Activated CD8-positive, alpha-beta memory T cell treated with anti-CD3 and anti-CD28 coated beads for 36 hours (primary cell): Measurements from ENCODE around the gene CDKL1. TPM values are rescaled to one million over a fixed set of nuclear protein-coding genes. Genes with fewer than 3 reads are reported as not detected.
"Not testable (repeated sequence)": the region's sequence is repeated elsewhere in the genome, so short reads cannot be mapped to it uniquely, and the experiment has no call there.

Source experiments
- CTCF ChIA-PET: fragments of 350-600 bp; sonication (Branson Sonifier 250); formaldehyde crosslinking; loops from one replicate; lab custom pipeline; 2021; ENCODE audit warnings: antibody characterized with exemption; lab: Charles Lee
- POLR2A ChIA-PET: fragments of 350-600 bp; sonication (Branson Sonifier 250); formaldehyde crosslinking; loops from one replicate; lab custom pipeline; 2021; ENCODE audit warnings: antibody characterized with exemption; lab: Charles Lee
- total RNA-seq, 2 experiments: library from RNA; stranded (reverse); gene quantifications; one replicate each; pipeline ENCODE4 v1.2.3, GENCODE V29; 2021

Gene CDKL1
- total RNA-seq, 2 experiments from 2014 or later, result 4.4 to 5.5 TPM

DNA sequence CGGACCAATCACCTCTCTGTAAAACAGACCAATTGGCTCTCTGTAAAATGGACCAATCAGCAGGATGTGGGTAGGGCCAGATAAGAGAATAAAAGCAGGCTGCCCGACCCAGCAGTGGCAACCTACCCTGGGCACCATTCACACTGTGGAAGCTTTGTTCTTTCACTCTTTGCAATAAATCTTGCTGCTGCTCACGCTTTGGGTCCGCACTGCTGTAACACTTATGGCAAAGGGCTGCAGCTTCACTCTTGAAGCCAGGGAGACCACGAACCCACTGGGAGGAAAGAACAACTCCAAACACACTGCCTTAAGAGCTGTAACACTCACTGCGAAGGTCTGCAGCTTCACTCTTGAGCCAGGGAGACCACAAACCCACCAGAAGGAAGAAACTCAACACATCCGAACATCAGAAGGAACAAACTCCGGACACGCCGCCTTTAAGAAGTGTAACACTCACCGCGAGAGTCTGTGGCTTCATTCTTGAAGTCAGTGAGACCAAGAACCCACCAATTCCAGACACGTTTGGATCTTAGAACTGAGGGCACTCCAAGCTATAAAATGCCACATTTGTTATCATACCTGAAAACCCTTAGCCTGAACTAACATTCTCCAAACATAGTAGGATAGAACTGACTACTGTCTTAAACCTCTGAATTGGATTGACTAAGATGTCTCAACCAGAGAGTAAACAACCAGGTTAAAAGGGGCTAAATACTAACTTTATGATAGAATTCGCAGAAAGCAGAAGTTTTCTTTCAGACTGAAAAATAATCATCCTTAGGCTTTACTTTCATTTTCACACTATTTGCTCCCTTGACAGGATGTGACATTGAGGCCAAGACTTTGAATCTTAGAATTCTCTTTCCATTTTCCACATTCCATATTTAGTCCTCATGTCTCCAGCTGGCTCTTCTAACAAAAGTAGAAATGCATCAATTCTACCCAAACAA is 33.6 kb downstream of the CDKL1 start:
- ChIA-PET POLR2A (interaction anchor here (0.6 to 1.6 kb wide), 2 partner anchors 18 to 34 kb away, joined by 5 read pairs; partner anchors contain the start of gene CDKL1), CTCF (interaction anchor here (0.6 to 0.8 kb wide), 3 partner anchors 19 to 733 kb away, joined by 3 to 4 read pairs (median 3); no protein-coding TSS in a partner anchor)

- CTCF ChIA-PET, result not testable (repeated sequence)
- POLR2A ChIA-PET, result interaction anchor here (0.6 to 1.6 kb wide), 2 partner anchors 35 to 49 kb away, joined by 4 to 5 read pairs; partner anchors contain the start of gene CDKL1
Measured at GRCh38 chr14:50361473-50362403, 34.9 kb downstream of the CDKL1 start.

GRCh38 chr14:50360851-50361250 is 35.8 kb downstream of the CDKL1 start:
- ChIA-PET POLR2A (no interaction called here), CTCF (no interaction called here)

GRCh38 chr14:50360093-50360492 is 36.6 kb downstream of the CDKL1 start:
- POLR2A ChIA-PET, result no interaction called here
- CTCF ChIA-PET, result interaction anchor here (0.7 kb wide), 1 partner anchor 20 kb away, joined by 3 read pairs; no protein-coding TSS in a partner anchor

- CTCF ChIA-PET, result interaction anchor here (0.7 kb wide), 1 partner anchor 20 kb away, joined by 3 read pairs; no protein-coding TSS in a partner anchor
- POLR2A ChIA-PET, result no interaction called here
Measured at GRCh38 chr14:50359631-50360030, 37.0 kb downstream of the CDKL1 start.

DNA sequence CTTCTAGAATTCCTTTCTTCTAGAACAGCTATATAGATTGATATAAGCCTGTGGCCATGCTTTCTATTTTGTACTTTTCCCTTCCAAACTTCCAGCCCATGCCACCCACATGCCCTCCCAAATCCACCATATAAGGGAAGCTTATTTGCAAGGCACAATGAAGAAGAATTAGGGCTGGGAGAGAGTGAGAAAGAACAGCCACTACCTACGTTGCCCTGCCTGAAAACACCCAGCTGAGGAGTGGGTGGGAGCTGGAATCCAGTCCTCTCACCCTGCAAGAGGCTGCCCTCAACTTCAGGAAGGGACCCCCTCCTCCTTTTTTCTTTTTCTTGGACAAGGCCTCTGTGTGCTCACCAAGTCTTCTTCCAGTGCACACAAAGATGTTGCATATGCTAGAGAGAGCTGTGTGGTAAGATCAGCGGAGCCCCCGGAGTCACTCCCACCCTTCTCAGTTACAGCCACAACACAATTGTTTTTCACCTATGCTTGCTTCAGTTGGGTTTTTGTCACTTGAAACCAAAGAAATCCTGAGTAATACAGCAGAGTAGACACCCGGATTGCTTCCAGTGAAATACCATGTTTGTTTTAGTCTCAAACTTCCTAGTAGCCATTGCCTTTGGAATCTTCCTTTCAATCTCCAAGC is 38.8 kb downstream of the CDKL1 start:
- ChIA-PET CTCF (no interaction called here), POLR2A (no interaction called here)

DNA sequence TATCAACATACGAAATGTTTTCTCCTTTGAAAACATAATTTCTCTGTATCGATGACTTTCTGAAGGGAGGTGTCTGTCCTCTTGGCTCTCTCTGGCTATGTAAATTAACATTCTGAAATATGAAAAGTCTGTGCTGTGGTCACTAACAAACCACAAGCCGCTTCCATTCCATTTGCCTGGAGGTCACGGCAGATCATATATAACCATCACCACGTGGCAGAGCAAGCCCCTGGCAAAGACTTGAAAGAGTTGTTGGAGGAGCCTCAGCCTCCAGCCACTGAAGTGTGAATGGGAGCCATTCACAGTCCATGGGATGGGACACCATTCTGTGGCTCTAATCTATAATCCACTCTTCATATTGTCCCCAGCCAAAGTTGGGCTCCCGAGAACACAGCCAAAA is 39.6 kb downstream of the CDKL1 start:
- CTCF ChIA-PET, result no interaction called here

DNA sequence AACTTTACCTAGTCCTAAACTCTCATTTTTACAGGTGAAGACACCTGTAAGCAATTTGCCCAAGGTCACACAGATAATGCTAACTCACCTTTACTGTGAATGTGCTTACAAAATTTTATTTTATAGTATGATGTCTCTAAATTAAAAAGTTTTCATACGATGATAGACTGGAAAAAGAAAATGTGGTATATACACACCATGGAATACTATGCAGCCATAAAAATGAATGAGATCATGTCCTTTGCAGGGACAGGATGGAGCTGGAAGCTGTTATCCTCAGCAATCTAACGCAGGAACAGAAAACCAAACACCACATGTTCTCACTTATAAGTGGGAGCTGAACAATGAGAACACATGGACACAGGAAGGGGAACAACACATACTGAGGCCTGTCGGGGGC is 40.4 kb downstream of the CDKL1 start:
- POLR2A ChIA-PET, CTCF ChIA-PET: not testable (repeated sequence)

More for the DNA sequence above, 39.6 kb downstream of the CDKL1 start:
- POLR2A ChIA-PET, result no interaction called here

GRCh38 chr14:50355692-50356091 is 41.0 kb downstream of the CDKL1 start:
- POLR2A ChIA-PET, result no interaction called here
- CTCF ChIA-PET, result interaction anchor here (0.6 kb wide), 1 partner anchor 888 kb away, joined by 8 read pairs; no protein-coding TSS in a partner anchor

DNA sequence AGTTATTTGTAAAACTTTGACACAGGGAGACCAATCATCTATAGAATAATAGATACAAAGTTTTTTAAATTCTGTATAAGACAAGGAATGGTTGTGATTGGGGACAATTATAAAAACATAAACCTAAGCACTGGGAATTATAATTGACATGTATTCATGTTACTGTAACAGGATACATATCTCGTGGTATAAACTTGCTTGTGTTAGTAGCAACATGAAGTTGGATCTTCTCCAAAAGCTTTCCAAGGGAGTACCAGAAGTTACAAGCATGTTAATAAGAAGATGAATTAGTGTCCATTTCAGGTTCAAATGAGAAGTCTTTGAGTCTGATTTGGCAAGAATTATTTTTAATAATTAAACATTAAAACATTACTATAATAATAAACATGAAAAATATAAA is 42.2 kb downstream of the CDKL1 start:
- ChIA-PET CTCF (no interaction called here), POLR2A (no interaction called here)

DNA sequence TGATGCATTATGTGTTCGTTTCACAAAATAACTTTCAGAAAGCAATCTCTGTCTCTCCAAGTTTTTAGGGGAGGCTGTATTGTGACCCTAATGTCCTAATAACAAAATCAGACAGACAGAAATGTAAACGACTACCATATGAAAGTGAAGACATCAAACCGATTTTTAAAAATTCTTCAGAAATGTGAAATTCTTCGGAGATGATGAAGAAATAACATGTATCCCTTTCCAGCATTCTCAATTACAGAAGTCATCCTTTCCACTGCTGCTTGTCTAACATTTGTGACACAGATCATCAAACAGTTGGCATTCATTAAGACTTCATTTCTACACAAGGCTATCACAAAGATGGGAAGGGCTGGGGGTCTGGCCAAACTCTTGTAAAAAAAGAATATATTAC is 43.6 kb downstream of the CDKL1 start:
- ChIA-PET POLR2A (no interaction called here), CTCF (no interaction called here)

DNA sequence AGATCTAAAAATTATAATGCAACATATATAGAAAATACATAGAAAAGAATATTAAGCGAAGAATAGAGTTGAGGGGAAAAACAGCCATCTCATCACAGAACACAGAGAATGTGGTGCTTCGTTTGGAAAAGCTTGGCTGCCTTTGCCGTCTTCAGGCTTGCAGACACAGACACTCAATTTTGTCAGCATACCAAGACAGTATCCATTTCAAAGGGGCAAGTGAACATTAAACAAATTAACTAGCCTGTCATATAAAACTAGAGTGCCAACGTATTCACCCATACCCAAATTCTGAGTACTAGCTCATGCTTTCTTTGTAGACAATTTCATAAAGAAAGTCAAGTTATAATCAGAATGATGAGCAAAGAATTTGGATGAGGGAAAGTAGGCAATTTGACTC is 44.1 kb downstream of the CDKL1 start:
- CTCF ChIA-PET, result no interaction called here
- POLR2A ChIA-PET, result no interaction called here

- ChIA-PET POLR2A (interaction anchor here (0.6 kb wide), 1 partner anchor 72 kb away, joined by 4 read pairs; no protein-coding TSS in a partner anchor), CTCF (interaction anchor here (1.1 kb wide), 1 partner anchor 30 kb away, joined by 3 read pairs; no protein-coding TSS in a partner anchor)
Measured at GRCh38 chr14:50350975-50351374, 45.7 kb downstream of the CDKL1 start.

- ChIA-PET CTCF (no interaction called here), POLR2A (no interaction called here)
Measured at GRCh38 chr14:50348933-50349332, 47.7 kb downstream of the CDKL1 start.

DNA sequence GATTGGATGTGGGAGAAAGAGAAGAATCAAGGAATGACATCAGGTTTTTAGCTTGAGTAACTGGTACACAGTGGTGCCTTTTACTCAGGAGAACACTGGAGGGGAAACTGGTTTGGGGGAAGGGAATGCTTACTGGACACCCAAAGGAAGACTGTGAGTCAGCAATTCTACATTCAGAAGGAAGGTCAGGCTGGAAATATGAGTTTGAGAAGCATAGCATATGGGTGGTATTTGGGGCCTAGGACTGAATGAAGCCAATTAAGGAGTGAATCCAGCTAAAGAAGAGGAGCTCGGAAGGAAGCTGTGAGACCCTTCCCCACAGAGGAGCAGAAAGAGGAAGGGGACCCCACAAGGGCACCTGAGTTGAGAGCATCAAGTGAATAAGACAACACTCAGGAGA is 49.2 kb downstream of the CDKL1 start:
- CTCF ChIA-PET, result interaction anchor here (0.6 kb wide), 1 partner anchor 150 kb away, joined by 3 read pairs; no protein-coding TSS in a partner anchor
- POLR2A ChIA-PET, result no interaction called here

- CTCF ChIA-PET, result no interaction called here
- POLR2A ChIA-PET, result no interaction called here
Measured at GRCh38 chr14:50345846-50346422, 50.7 kb downstream of the CDKL1 start.

DNA sequence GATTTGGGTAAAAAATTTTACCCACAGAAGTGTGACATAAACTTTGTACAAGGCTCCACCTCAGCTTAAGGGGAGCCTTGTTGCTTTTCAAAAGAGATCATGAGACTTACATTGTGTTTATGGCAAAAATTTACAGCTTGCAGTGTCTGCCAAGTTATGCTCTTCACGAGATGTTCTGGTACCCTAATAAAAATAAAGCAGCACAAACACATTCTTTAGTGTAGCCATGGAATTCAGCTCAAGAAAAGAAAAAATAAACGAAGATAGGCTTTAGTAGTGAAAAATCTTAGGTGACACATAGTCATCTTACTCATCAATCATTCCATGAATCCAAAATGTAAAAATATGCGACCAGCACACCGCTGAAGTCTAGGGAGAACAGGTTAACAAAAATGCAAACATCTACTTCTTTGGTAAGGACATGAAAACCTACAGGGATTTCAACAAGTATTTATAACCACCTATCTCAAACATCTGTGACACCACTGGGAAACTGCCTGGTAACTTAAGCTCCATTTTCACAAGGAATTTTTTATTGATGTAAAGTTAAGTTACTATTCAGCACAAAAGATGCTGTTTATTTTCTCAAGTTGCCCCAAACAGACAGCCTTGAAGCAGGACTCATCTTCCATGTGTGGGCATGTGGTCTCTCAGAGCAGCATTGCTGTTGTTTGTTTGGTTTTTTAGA is 51.7 kb downstream of the CDKL1 start:
- ChIA-PET POLR2A (interaction anchor here (1.1 to 1.2 kb wide), 2 partner anchors 18 to 306 kb away, joined by 5 to 7 read pairs; no protein-coding TSS in a partner anchor), CTCF (interaction anchor here (0.7 to 2.1 kb wide), 4 partner anchors 19 to 373 kb away, joined by 3 to 9 read pairs (median 3); no protein-coding TSS in a partner anchor)
